ENCODE measurements around the gene SHLD1.
"Not testable (repeated sequence)": the region's sequence is repeated elsewhere in the genome, so short reads cannot be mapped to it uniquely, and the experiment has no call there.

Gene SHLD1

DNA sequence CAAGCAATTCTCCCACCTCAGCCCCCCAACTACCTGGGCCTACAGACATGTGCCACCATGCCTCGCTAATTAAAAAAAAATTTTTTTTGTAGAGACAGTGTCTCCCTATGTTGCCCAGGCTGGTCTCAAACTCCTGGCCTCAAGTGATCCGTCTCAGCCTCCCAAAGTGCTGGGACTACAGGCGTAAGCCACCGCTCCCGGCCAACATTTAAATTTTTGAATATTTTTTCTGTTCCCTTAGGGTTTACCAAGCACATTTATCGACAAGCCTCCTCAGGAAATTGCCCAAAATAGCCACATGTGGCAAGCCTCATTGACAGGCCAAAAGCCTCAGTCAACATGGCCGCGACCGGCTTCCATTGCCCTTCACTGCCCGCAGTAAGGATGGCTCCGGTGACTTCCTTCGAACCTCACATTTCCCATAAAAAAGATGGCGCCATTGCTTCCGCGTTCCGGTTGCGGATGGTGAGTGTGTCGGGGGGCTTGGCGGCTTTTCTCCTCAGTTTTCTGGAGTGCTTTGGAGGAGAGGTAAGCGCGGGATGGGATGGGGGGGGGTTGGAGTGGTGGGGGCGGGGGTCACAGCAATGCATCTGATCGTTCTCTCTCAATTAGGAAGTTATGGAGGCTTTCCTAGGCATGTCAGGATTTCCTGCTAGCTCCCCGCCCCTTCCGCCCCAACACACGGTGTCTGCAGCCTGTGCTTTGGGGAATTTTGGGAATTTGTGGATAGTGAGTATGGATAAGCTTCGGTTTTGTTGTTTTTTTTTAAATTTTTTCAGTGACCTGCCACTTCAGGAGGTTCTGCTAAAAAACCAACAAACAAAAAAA, at the start of gene SHLD1:
SHLD1 (plus strand) TSS at position 450 of the 828 bp plus-strand sequence. CDS start 22,465 bp downstream, outside the sequence.
- Histone ChIP-seq H3K9me3 (replicated peaks in 1 of 11) (peaks cover 0 to 6% (median 0%) of the 10 kb centered on the region in 11 experiments; a peak in 3 of 22 replicates), H3K4me1 (peaks cover 8 to 23% (median 14%) of the 10 kb centered on the region in 10 experiments; a peak in 19 of 20 replicates), H4K20me1 (peaks cover 0 to 6% (median 0%) of the 10 kb centered on the region in 11 experiments; a peak in 1 of 22 replicates), H3K27me3 (no peaks in the 10 kb centered on the region), H3K9ac (peak within 1 kb of the TSS; percentile 62 to 81 (median 76)), H3K36me3 (peaks cover 0 to 19% (median 13%) of the 10 kb centered on the region in 11 experiments; a peak in 12 of 22 replicates), H3K27ac (peak within 1 kb of the TSS; percentile 69 to 86 (median 78)), H3K4me3 (peak within 1 kb of the TSS; percentile 54 to 78 (median 70)), H3K4me2 (peak within 1 kb of the TSS; percentile 75 to 99 (median 94))
- TF ChIP-seq Cebpa-rat (IDR thresholded peaks at IDR 0.05), result no peak

DNA sequence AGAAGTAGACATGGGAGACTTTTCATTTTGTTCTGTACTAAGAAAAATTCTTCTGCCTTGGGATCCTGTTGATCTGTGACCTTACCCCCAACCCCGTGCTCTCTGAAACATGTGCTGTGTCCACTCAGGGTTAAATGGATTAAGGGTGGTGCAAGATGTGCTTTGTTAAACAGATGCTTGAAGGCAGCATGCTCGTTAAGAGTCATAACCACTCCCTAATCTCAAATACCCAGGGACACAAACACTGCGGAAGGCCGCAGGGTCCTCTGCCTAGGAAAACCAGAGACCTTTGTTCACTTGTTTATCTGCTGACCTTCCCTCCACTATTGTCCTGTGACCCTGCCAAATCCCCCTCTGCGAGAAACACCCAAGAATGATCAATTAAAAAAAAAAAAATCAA, 47.9 kb upstream of the SHLD1 start:
- H3K9ac ChIP-seq; H3K4me3 ChIP-seq; H3K4me2 ChIP-seq; H4K20me1 ChIP-seq; H3K9me3 ChIP-seq (replicated peaks in 1 of 11); H3K27ac ChIP-seq; H3K36me3 ChIP-seq; H3K27me3 ChIP-seq: not testable (repeated sequence)
- peaks cover 0 to 10% (median 0%) of the 10 kb centered on the region in 10 experiments; a peak in 7 of 20 replicates for H3K4me1 ChIP-seq

DNA sequence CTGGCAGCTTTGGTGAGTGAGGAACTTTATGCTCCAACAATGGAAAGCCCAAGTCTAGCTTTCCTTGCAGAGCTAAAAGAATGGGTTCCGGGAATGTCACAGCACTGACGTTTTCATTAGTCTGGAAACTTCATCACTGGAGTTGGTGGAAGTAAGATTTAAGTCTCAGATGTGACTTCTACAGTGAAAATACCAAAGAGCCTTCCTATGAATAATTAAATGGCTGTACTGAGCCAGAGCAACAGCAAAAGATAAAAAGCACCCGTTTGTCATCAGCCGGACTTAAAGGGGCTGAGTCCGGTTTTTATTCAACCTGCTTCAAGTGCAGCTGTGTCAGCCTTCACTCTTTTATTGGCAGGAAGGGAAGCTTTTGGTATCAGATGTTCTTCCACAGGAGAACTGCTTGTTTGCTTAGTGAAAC, 46.5 kb upstream of the SHLD1 start:
- TF ChIP-seq Cebpa-rat (IDR thresholded peaks at IDR 0.05), result no peak
- peaks cover 0 to 10% (median 0%) of the 10 kb centered on the region in 10 experiments; a peak in 7 of 20 replicates for H3K4me1 ChIP-seq
- no peak overlapping the region for H3K9ac ChIP-seq
- no peak overlapping the region for H3K27ac ChIP-seq
- H3K36me3 ChIP-seq, result no peaks in the 10 kb centered on the region
- H3K9me3 ChIP-seq (replicated peaks in 1 of 11), result 0 out of 22 replicates have a peak, but pooled peaks cover 0 to 3% (median 0%) of the 10 kb centered on the region in 11 experiments
- no peaks in the 10 kb centered on the region for H4K20me1 ChIP-seq
- H3K4me2 ChIP-seq, result no peak overlapping the region
- H3K4me3 ChIP-seq, result no peak overlapping the region
- H3K27me3 ChIP-seq, result no peaks in the 10 kb centered on the region

DNA sequence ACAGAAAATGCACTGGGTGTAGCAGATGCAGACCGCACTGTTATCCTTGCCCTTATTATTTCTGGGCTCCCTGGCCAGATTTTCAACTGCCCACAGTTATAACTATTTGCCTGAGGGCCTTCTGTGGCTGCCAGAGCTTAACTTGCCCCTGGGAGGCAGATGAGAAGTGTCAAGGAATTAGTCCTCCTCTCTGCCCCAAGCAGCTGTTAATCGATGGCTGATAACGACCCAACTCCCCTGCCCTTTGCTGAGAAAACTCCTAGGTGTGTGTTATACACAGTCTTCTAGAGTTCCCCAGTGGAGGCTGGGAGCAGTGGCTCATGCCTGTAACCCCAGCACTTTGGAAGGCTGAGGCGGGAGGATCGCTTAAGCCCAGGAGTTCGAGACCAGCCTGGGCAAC, 44.4 kb upstream of the SHLD1 start:
- H3K27me3 ChIP-seq, result no peaks in the 10 kb centered on the region
- no peak overlapping the region for H3K9ac ChIP-seq
- no peaks in the 10 kb centered on the region for H4K20me1 ChIP-seq
- H3K36me3 ChIP-seq, result no peaks in the 10 kb centered on the region
- no peak overlapping the region; a peak in 1 of 22 replicates for H3K27ac ChIP-seq
- peak overlapping the region in 2 of 11 experiments; percentile 43 to 46; a peak in 1 of 22 replicates for H3K4me2 ChIP-seq
- H3K4me3 ChIP-seq, result no peak overlapping the region
- H3K4me1 ChIP-seq, result peaks cover 0 to 10% (median 0%) of the 10 kb centered on the region in 10 experiments; a peak in 7 of 20 replicates
- no peak for TF ChIP-seq Cebpa-rat (IDR thresholded peaks at IDR 0.05)
- 0 out of 22 replicates have a peak, but pooled peaks cover 0 to 3% (median 0%) of the 10 kb centered on the region in 11 experiments for H3K9me3 ChIP-seq (replicated peaks in 1 of 11)

DNA sequence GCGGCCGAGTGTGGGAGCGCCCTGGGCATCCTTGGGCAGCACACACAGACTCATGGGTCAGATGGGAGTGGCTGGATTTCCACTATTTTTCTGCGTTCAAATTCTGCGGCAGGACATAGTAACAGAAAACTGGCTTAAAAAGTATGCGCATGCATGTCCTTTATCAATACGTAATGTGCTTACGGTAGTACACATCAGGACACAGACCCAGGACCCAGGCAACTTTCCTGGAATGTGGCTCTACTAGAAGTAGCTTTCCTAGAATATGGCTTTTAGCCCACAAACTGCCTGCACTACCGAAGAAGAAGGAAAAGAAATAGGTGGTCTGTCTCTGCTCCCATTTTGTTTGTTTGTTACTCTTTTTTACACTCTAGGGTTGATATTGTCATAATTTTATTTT, 43.4 kb upstream of the SHLD1 start:
- no peak overlapping the region for H3K4me3 ChIP-seq
- no peak overlapping the region for H3K27ac ChIP-seq
- 0 out of 22 replicates have a peak, but pooled peaks cover 0 to 3% (median 0%) of the 10 kb centered on the region in 11 experiments for H3K9me3 ChIP-seq (replicated peaks in 1 of 11)
- H3K27me3 ChIP-seq, result no peaks in the 10 kb centered on the region
- H3K36me3 ChIP-seq, result no peaks in the 10 kb centered on the region
- H3K9ac ChIP-seq, result no peak overlapping the region
- H3K4me2 ChIP-seq, result no peak overlapping the region
- TF ChIP-seq Cebpa-rat (IDR thresholded peaks at IDR 0.05), result no peak
- H3K4me1 ChIP-seq, result peaks cover 0 to 10% (median 0%) of the 10 kb centered on the region in 10 experiments; a peak in 7 of 20 replicates
- H4K20me1 ChIP-seq, result no peaks in the 10 kb centered on the region

DNA sequence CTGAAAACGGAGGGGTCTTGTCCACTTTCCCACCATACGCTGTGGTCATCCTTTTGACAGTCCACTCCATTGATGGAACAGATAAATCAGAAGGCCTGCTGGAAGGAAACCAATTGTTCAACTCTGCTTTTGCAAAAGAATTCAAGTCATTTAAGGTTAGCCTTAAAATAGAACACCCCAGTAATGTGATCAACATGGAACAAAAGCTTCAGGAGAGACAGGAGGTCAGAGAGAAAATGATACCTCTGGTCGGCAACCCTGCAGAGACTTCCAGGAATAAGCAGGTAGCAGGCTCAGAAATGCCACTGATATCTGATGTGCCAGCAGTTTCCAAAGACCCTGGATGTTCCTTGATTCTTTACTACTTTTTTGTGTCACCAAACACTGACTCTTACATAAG, 39.6 kb upstream of the SHLD1 start:
- Histone ChIP-seq H4K20me1 (no peaks in the 10 kb centered on the region), H3K27ac (no peak overlapping the region), H3K4me2 (no peak overlapping the region), H3K4me3 (no peak overlapping the region), H3K4me1 (peaks cover 6 to 15% (median 10%) of the 10 kb centered on the region in 10 experiments; a peak in 19 of 20 replicates), H3K9me3 (replicated peaks in 1 of 11) (peaks cover 0 to 7% (median 5%) of the 10 kb centered on the region in 11 experiments; a peak in 14 of 22 replicates), H3K9ac (no peak overlapping the region), H3K36me3 (no peaks in the 10 kb centered on the region), H3K27me3 (no peaks in the 10 kb centered on the region)
- no peak for TF ChIP-seq Cebpa-rat (IDR thresholded peaks at IDR 0.05)

DNA sequence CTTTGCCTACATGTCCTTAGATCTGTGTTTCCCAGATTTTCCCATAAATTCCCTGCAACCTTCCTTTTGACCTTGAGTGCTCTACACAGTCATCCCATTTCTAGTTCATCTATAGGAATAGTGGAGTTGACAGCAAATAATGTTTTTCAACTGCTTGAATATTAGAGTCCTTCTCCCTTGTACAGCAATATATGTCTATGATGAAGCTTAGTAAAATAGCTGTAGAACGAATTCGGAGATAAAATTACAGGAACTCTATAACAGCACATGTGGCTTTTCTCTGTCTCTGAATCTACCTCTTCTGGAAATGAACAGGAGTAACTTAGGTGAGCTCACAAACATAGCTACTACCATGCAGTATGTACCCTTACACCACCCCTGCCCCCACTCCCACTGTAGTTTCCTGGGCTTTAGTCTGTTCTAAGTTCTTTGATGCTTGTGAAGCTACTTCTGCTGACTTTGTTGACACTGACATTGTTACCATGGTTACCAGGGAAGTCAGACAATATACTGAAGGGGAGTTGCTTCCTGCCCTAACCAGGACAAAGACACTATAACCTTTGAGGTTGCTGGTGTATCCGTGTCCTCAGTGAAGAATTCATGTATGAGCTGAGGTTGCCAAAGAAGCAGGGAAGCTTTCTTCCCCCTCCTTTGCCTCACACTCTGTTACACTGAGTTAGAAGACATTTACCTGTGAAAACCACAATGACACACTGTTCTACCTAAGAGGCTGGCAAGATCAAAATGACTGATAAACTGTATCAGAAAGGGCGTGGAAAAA, 35.8 kb upstream of the SHLD1 start:
- no peak for TF ChIP-seq Cebpa-rat (IDR thresholded peaks at IDR 0.05)
- Histone ChIP-seq H3K9ac (no peak overlapping the region), H3K4me1 (peaks cover 5 to 18% (median 11%) of the 10 kb centered on the region in 10 experiments), H3K4me3 (no peak overlapping the region), H4K20me1 (no peaks in the 10 kb centered on the region), H3K27me3 (no peaks in the 10 kb centered on the region), H3K36me3 (no peaks in the 10 kb centered on the region), H3K4me2 (peak overlapping the region in 10 of 11 experiments; percentile 10 to 46 (median 28); a peak in 14 of 22 replicates), H3K27ac (peak overlapping the region in 1 of 11 experiments; percentile 47; a peak in 1 of 22 replicates), H3K9me3 (replicated peaks in 1 of 11) (peaks cover 0 to 24% (median 9%) of the 10 kb centered on the region in 11 experiments; a peak in 15 of 22 replicates)

- H3K9me3 ChIP-seq (replicated peaks in 1 of 11), result peaks cover 0 to 24% (median 9%) of the 10 kb centered on the region in 11 experiments; a peak in 15 of 22 replicates
- H4K20me1 ChIP-seq, result no peaks in the 10 kb centered on the region
- H3K4me3 ChIP-seq, result no peak overlapping the region
- H3K27me3 ChIP-seq, result no peaks in the 10 kb centered on the region
- H3K4me1 ChIP-seq, result peaks cover 8 to 26% (median 13%) of the 10 kb centered on the region in 10 experiments
- no peaks in the 10 kb centered on the region for H3K36me3 ChIP-seq
- H3K27ac ChIP-seq, result peak overlapping the region in 1 of 11 experiments; percentile 47; a peak in 1 of 22 replicates
- TF ChIP-seq Cebpa-rat (IDR thresholded peaks at IDR 0.05), result no peak
- H3K9ac ChIP-seq, result no peak overlapping the region
- peak overlapping the region in 6 of 11 experiments; percentile 10 to 46 (median 28); a peak in 9 of 22 replicates for H3K4me2 ChIP-seq
Measured at GRCh38 chr20:5715071-5715841, 34.9 kb upstream of the SHLD1 start.
